ENCODE results near the gene GOPC. TPM values are rescaled to one million over a fixed set of nuclear protein-coding genes. Genes with fewer than 3 reads are reported as not detected.

GOPC gene
- total RNA-seq, 2 experiments from 2014 or later = 20.1 to 29.1 TPM

DNA sequence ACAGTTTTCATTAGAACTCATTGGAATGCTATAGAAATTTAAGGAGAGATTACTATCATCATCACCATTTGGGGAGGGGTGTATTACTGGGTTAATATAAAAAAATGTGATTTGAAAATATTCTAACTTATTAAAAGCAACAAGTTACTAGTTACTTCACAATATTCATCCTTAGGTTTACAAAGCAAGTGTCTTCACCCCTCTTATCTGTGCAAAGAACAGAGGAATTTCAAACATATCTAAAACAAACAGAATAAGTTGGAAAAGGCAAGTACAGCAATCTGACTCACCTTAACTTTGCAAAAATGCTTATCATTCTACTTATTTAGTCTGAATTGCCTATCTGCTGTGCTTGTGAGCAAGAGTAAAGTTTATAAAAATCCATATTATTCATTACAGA lies 87.0 kb downstream of the GOPC start:
- no peaks in the 10 kb centered on the region for H4K20me1 ChIP-seq (ENCODE audit: insufficient read depth, low read length)
- no peak for DNase-seq (ENCODE audit: low spot score)
- H3K4me2 ChIP-seq (ENCODE audit: low read length) = no peak overlapping the region
- POLR2A ChIA-PET = interaction anchor here (0.7 kb wide), 1 partner anchor 1028 kb away, joined by 3 read pairs; no protein-coding TSS in a partner anchor
- BruUV-seq (replicated peaks) = no TSS peak
- H3K27ac ChIP-seq (ENCODE audit: low read depth, low read length, poor library complexity, severe bottlenecking) = no peak overlapping the region
- no peaks in the 10 kb centered on the region for H3K79me2 ChIP-seq (ENCODE audit: insufficient read depth, low read depth, low read length)
- CTCF ChIA-PET (ENCODE audit: unreplicated experiment) = no interaction called here
- intact Hi-C loops (cut with micrococcal nuclease; ENCODE audit: unreplicated experiment) = no loop called here
- no peaks in the 10 kb centered on the region for H3K9me2 ChIP-seq (ENCODE audit: insufficient read depth, low read length)
- no peak overlapping the region for H2AFZ ChIP-seq (ENCODE audit: low read length)
- H3K4me3 ChIP-seq (ENCODE audit: low read depth, low read length, poor library complexity, severe bottlenecking) = no peak overlapping the region
- H3K4me1 ChIP-seq (ENCODE audit: insufficient read depth, low read length, poor library complexity, severe bottlenecking) = no peaks in the 10 kb centered on the region
- no peaks in the 10 kb centered on the region for H3K36me3 ChIP-seq (ENCODE audit: insufficient read depth, low read length)
- TF ChIP-seq EZH2phosphoT487 (IDR thresholded peaks at IDR 0.05; ENCODE audit: borderline replicate concordance, low read depth, low read length) = no peak
- TF ChIP-seq, protein P1, sequence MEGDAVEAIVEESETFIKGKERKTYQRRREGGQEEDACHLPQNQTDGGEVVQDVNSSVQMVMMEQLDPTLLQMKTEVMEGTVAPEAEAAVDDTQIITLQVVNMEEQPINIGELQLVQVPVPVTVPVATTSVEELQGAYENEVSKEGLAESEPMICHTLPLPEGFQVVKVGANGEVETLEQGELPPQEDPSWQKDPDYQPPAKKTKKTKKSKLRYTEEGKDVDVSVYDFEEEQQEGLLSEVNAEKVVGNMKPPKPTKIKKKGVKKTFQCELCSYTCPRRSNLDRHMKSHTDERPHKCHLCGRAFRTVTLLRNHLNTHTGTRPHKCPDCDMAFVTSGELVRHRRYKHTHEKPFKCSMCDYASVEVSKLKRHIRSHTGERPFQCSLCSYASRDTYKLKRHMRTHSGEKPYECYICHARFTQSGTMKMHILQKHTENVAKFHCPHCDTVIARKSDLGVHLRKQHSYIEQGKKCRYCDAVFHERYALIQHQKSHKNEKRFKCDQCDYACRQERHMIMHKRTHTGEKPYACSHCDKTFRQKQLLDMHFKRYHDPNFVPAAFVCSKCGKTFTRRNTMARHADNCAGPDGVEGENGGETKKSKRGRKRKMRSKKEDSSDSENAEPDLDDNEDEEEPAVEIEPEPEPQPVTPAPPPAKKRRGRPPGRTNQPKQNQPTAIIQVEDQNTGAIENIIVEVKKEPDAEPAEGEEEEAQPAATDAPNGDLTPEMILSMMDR (conservative IDR thresholded peaks at IDR 0.05; ENCODE audit: low read length) = no peak
- no peaks in the 10 kb centered on the region for H3K9me3 ChIP-seq (ENCODE audit: low read length)

DNA sequence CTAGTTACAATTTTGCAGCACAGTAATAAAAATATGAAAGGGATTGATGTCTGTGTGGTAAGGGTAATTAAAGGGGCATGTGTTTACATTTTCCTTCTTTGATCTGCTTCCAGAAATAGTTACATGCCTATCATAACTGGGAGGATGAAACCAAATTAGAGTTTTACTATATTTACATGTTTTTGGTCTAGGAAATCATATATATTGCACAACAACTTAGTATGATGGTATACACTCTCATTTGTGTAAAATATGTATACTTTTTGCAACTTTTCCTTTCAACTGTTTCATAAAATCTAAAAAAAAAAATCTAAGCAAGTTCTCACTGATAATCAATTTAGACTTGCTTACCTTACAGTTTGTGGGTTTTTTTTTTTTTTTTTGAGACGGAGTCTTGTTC lies 87.7 kb downstream of the GOPC start:
- ChIA-PET POLR2A (interaction anchor here (0.7 kb wide), 1 partner anchor 1028 kb away, joined by 3 read pairs; no protein-coding TSS in a partner anchor), CTCF (ENCODE audit: unreplicated experiment) (no interaction called here)
- BruUV-seq (replicated peaks) = no TSS peak
- no peaks in the 10 kb centered on the region for H3K9me2 ChIP-seq (ENCODE audit: insufficient read depth, low read length)
- no peaks in the 10 kb centered on the region for H3K4me1 ChIP-seq (ENCODE audit: insufficient read depth, low read length, poor library complexity, severe bottlenecking)
- no peak overlapping the region for H3K4me2 ChIP-seq (ENCODE audit: low read length)
- no peak overlapping the region for H2AFZ ChIP-seq (ENCODE audit: low read length)
- no peaks in the 10 kb centered on the region for H3K79me2 ChIP-seq (ENCODE audit: insufficient read depth, low read depth, low read length)
- no peaks in the 10 kb centered on the region for H3K9me3 ChIP-seq (ENCODE audit: low read length)
- no peak for TF ChIP-seq EZH2phosphoT487 (IDR thresholded peaks at IDR 0.05; ENCODE audit: borderline replicate concordance, low read depth, low read length)
- TF ChIP-seq, protein P1 (conservative IDR thresholded peaks at IDR 0.05; ENCODE audit: low read length) = no peak
- no peak overlapping the region for H3K4me3 ChIP-seq (ENCODE audit: low read depth, low read length, poor library complexity, severe bottlenecking)
- no peak for DNase-seq (ENCODE audit: low spot score)
- H3K36me3 ChIP-seq (ENCODE audit: insufficient read depth, low read length) = no peaks in the 10 kb centered on the region
- intact Hi-C loops (cut with micrococcal nuclease; ENCODE audit: unreplicated experiment) = no loop called here
- no peak overlapping the region for H3K27ac ChIP-seq (ENCODE audit: low read depth, low read length, poor library complexity, severe bottlenecking)
- no peaks in the 10 kb centered on the region for H4K20me1 ChIP-seq (ENCODE audit: insufficient read depth, low read length)

DNA sequence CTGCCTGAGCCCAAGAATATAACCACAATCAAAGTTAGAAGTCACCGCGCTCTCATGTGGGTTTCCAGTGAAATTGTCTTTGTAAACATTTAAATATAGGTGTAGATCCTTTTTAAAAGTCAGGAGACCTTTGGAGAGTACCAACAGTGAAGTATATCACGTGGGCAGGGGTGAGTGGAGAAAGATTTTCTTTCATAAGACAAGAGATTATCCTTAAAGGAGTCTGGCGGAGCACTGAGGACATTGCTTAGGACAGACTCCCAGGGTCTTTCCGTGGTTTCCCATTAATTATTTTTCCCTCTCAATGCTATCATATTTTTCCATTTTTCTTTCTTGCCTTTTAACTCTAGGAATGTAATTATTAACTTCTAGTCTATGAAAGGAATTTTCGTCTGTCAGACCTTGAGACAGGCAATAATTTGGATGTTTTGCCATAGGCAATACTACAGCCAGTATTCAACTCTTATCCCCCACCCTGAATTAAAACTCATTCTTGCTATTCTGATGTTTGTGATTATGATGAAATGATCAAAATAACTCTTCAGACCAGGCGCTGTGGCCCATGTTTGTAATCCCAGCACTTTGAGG lies 88.4 kb downstream of the GOPC start:
- Histone ChIP-seq H3K9me3 (ENCODE audit: low read length) (no peaks in the 10 kb centered on the region), H4K20me1 (ENCODE audit: insufficient read depth, low read length) (no peaks in the 10 kb centered on the region), H3K9me2 (ENCODE audit: insufficient read depth, low read length) (no peaks in the 10 kb centered on the region), H2AFZ (ENCODE audit: low read length) (no peak overlapping the region), H3K79me2 (ENCODE audit: insufficient read depth, low read depth, low read length) (no peaks in the 10 kb centered on the region), H3K36me3 (ENCODE audit: insufficient read depth, low read length) (no peaks in the 10 kb centered on the region), H3K27ac (ENCODE audit: low read depth, low read length, poor library complexity, severe bottlenecking) (no peak overlapping the region), H3K4me2 (ENCODE audit: low read length) (no peak overlapping the region), H3K4me1 (ENCODE audit: insufficient read depth, low read length, poor library complexity, severe bottlenecking) (no peaks in the 10 kb centered on the region), H3K4me3 (ENCODE audit: low read depth, low read length, poor library complexity, severe bottlenecking) (no peak overlapping the region)
- no TSS peak for BruUV-seq (replicated peaks)
- POLR2A ChIA-PET = no interaction called here
- CTCF ChIA-PET (ENCODE audit: unreplicated experiment) = no interaction called here
- no peak for DNase-seq (ENCODE audit: low spot score)
- TF ChIP-seq EZH2phosphoT487 (IDR thresholded peaks at IDR 0.05; ENCODE audit: borderline replicate concordance, low read depth, low read length) = no peak
- TF ChIP-seq, protein P1 (conservative IDR thresholded peaks at IDR 0.05; ENCODE audit: low read length) = no peak
- intact Hi-C loops (cut with micrococcal nuclease; ENCODE audit: unreplicated experiment) = no loop called here
